ENCODE measurements around the gene OST4.

OST4 gene

DNA sequence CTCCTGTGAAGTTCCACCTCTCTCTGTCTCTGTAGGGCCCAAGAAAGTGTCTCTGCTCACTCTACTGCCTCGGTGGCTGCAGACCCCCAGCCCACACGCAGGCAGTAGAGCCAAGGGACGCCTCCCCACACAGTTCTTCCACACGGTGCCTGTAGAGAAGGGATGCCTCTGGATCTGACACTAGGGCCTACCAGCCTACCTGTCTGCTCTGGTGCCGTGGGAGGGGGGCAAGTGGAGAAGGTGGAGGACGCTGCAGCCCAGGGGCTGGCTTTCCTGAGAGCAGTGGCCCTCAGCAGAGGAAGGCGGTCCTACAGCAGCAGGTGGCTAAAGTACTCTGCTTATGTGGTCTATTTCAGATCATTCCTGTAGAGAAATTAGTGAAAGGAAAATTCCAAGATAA, 47.7 kb downstream of the OST4 start:
- DNase-seq, result no peak

DNA sequence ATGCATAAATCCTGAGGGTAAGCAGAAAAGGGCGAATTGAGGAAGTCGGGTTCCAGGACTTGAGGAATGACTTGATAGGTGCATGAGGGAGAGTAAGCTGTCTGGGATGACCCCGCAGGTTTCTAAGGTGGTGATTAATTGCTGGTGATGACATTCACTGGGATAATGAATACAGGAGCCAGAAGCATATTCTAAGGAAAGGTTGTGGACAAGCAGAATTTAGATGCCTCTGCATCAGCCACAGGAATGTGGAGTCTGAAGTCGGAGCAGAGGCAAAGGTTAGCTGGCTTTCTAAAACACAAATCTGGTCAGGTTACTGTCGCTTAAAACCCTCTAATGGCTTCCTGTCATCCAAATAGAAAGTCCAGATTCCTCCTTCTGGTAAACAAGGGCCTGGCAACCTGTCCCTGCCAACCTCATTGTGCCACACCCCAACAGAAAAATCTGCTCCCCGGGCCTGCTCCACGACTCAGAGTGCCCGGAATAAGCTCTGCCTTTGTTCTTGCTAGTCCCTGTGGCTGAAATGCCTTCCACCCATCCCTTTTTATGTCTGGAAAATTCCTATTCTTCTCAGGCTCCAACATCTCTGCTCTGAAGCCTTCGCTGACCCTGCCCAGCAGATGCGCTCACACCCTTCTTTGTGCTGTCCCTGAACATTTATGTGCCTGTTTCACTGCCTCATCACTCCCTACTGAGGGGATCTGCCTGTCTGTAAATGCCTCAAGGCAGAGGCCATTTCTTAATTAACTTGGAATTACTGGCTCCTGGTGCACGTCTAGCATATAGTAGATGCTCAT, 50.0 kb downstream of the OST4 start:
- no peak for DNase-seq
